HepG2 (cell line): ENCODE data around the gene MAN2A1. TPM values are rescaled to one million over a fixed set of nuclear protein-coding genes. Genes with fewer than 3 reads are reported as not detected.

Experiments used
- ATAC-seq: fragments of 200-7000 bp; cut with Tn5 transposase; 3 replicates; pipeline ENCODE4 v1.9.1; 2020; ENCODE audit warnings: mild to moderate bottlenecking, moderate library complexity
- BruUV-seq: library from RNA; stranded (reverse); fragments of 400-500 nt; replicated peaks from 2 replicates; lab custom pipeline; 2021; lab: Mats Ljungman, UMichigan
- CTCF ChIA-PET: fragments of 300-600 bp; formaldehyde crosslinking; extraction: SDS; loops from one replicate; lab custom pipeline; 2021; ENCODE audit warnings: low total read pairs, inconsistent platforms, low intra/inter-chr PET ratio; lab: Yijun Ruan, JAX
- POLR2A ChIA-PET: fragments of 350-600 bp; sonication (Branson Sonifier 250); formaldehyde crosslinking; loops from one replicate; lab custom pipeline; 2020; ENCODE audit warnings: antibody characterized with exemption, inconsistent platforms; lab: Yijun Ruan, JAX
- DNase-seq: peaks from one replicate; pipeline ENCODE4 v3.0.0-alpha.2; 2015; ENCODE audit warnings: low spot score
- FAIRE-seq: peaks from 3 replicates; lab custom pipeline; 2011; peaks lifted over from hg19 to GRCh38; lab: Jason Lieb, UNC
- H2AFZ ChIP-seq: one replicate; pipeline ENCODE4 v1.6.1; 2011; ENCODE audit warnings: low read length, inconsistent platforms
- H3K27ac ChIP-seq: fragments of 300-600 bp; 3 replicates; pipeline ENCODE4 v1.8.0; 2011; ENCODE audit warnings: mixed run types, mild to moderate bottlenecking, mixed read lengths, low read length, inconsistent platforms; ENCODE audit not compliant: insufficient read depth; ENCODE audit errors: extremely low read length
- H3K27me3 ChIP-seq, 2 experiments: fragments of 200-600 bp in 1 of 2; 2 replicates in 1 of 2; 3 replicates in 1 of 2; pipeline versions ENCODE4 v1.6.0 to v1.8.0; 2011; ENCODE audit warnings: low read length in 2 of 2, mild to moderate bottlenecking in 2 of 2, moderate library complexity in 2 of 2, inconsistent platforms in 1 of 2; ENCODE audit not compliant: insufficient read depth in 2 of 2, control insufficient read depth in 1 of 2
- H3K36me3 ChIP-seq, 2 experiments: fragments of 200-600 bp in 1 of 2; replicated peaks in 1 of 2; 2 replicates in 1 of 2; 3 replicates in 1 of 2; pipeline versions ENCODE4 v1.5.1 to v1.8.0; 2011; ENCODE audit warnings: low read length in 2 of 2, inconsistent platforms in 1 of 2; ENCODE audit not compliant: insufficient read depth in 2 of 2, control insufficient read depth in 1 of 2
- H3K4me1 ChIP-seq: 2 replicates; pipeline ENCODE4 v1.5.1; 2012; ENCODE audit warnings: low read length, inconsistent platforms; ENCODE audit not compliant: insufficient read depth
- H3K4me2 ChIP-seq: 2 replicates; pipeline ENCODE4 v1.6.0; 2011; ENCODE audit warnings: low read depth, low read length, inconsistent platforms
- H3K4me3 ChIP-seq, 3 experiments: fragments of 200-600 bp in 1 of 3; sonication (generic), shearing (Covaris generic) in 1 of 3; replicated peaks in 1 of 3; 2 replicates each; pipeline ENCODE4 v1.5.1; 2011 to 2016; ENCODE audit warnings: low read length in 3 of 3, inconsistent platforms in 2 of 3, low read depth in 2 of 3, mild to moderate bottlenecking in 2 of 3, control low read depth in 1 of 3, mixed read lengths in 1 of 3; ENCODE audit not compliant: insufficient read depth in 1 of 3
- H3K79me2 ChIP-seq: one replicate; pipeline ENCODE4 v1.6.1; 2011; ENCODE audit warnings: low read length, inconsistent platforms; ENCODE audit not compliant: insufficient read depth
- H3K9ac ChIP-seq: 2 replicates; pipeline ENCODE4 v1.6.0; 2011; ENCODE audit warnings: mild to moderate bottlenecking, low read depth, low read length, inconsistent platforms; ENCODE audit not compliant: insufficient read depth
- H3K9me3 ChIP-seq: 2 replicates; pipeline ENCODE4 v1.5.1; 2012; ENCODE audit warnings: mild to moderate bottlenecking, low read length
- H4K20me1 ChIP-seq: 2 replicates; pipeline ENCODE4 v1.6.0; 2011; ENCODE audit warnings: inconsistent platforms, mild to moderate bottlenecking, low read length, moderate library complexity; ENCODE audit not compliant: insufficient read depth
- ADNP ChIP-seq: sonication (generic); formaldehyde crosslinking; IDR thresholded peaks from 2 replicates; pipeline ENCODE4 v1.4.0; 2020; ENCODE audit warnings: missing genetic modification reagents
- ATAD3A ChIP-seq: sonication (generic); formaldehyde crosslinking; IDR thresholded peaks from 2 replicates; pipeline ENCODE4 v1.4.0; 2020; ENCODE audit warnings: missing genetic modification reagents
- GABPA ChIP-seq, 2 experiments: IDR thresholded peaks; 2 replicates each; pipeline ENCODE4 v1.6.1; 2011 to 2016; ENCODE audit warnings: low read depth in 2 of 2, low read length in 1 of 2, missing biosample characterization in 1 of 2, missing genetic modification characterization in 1 of 2
- KLF13 ChIP-seq: sonication (generic); formaldehyde crosslinking; IDR thresholded peaks from 2 replicates; pipeline ENCODE4 v1.4.0; 2020; ENCODE audit warnings: mild to moderate bottlenecking, missing genetic modification reagents
- RAD51 ChIP-seq: fragments of 450-650 bp; IDR thresholded peaks from 2 replicates; pipeline ENCODE4 v1.6.1; 2016; ENCODE audit warnings: borderline replicate concordance
- ZC3H13 ChIP-seq: sonication (generic); formaldehyde crosslinking; IDR thresholded peaks from 2 replicates; pipeline ENCODE4 v1.8.1; 2023; ENCODE audit warnings: mild to moderate bottlenecking, missing genetic modification reagents, moderate library complexity
- ZC3H4 ChIP-seq: sonication (generic); formaldehyde crosslinking; IDR thresholded peaks from 2 replicates; pipeline ENCODE4 v1.4.0; 2020; ENCODE audit warnings: missing genetic modification reagents, borderline replicate concordance
- ZFP36L1 ChIP-seq: sonication (generic); formaldehyde crosslinking; IDR thresholded peaks from 2 replicates; pipeline ENCODE4 v1.8.0; 2022; ENCODE audit warnings: mild to moderate bottlenecking, missing genetic modification reagents, moderate library complexity
- ZNF225 ChIP-seq: sonication (generic); formaldehyde crosslinking; IDR thresholded peaks from 2 replicates; pipeline ENCODE4 v1.4.0; 2020; ENCODE audit warnings: mild to moderate bottlenecking, missing genetic modification reagents
- ZNF788 ChIP-seq: sonication (generic); formaldehyde crosslinking; IDR thresholded peaks from 2 replicates; pipeline ENCODE4 v1.5.0; 2020; ENCODE audit warnings: mild to moderate bottlenecking, missing genetic modification reagents, borderline replicate concordance
- ZNF841 ChIP-seq: sonication (generic); formaldehyde crosslinking; IDR thresholded peaks from 2 replicates; pipeline ENCODE4 v1.8.1; 2023; ENCODE audit warnings: missing genetic modification reagents, borderline replicate concordance
- ZNF878 ChIP-seq: sonication (generic); formaldehyde crosslinking; IDR thresholded peaks from 2 replicates; pipeline ENCODE4 v1.8.1; 2023; ENCODE audit warnings: mild to moderate bottlenecking, missing genetic modification reagents, moderate library complexity
- WGBS: methylation state at CpG from one replicate; pipeline ENCODE4 v1.1.6; 2017; ENCODE audit warnings: low lambda C conversion rate; 5-methylcytosine and 5-hydroxymethylcytosine counted together
- in situ Hi-C: cut with HindIII; loops from 2 replicates; pipeline ENCODE4 v1.10.0; 2017; ENCODE audit warnings: low pct_unique_long_range_greater_than_20kb; ENCODE audit not compliant: extremely low pct_ligation_motif_present
- intact Hi-C: fragments of 100-400 bp; cut with micrococcal nuclease; formaldehyde crosslinking; loops from one replicate; pipeline ENCODE4 v1.10.0; 2022; ENCODE audit not compliant: unreplicated experiment
- polyA plus RNA-seq, 8 experiments: library from polyadenylated mRNA; depleted of rRNA in 3 of 8; stranded (reverse) in 7 of 8; unstranded in 1 of 8; fragments of >200 nt; fragmentation: Illumina TruSeq in 4 of 8; extraction: Trizol in 4 of 8; gene quantifications; 2 replicates each; pipeline versions ENCODE4 v1.2.1 to v1.2.3, GENCODE V29; 2011 to 2016; ENCODE audit warnings: low read depth in 4 of 8, missing spikeins in 1 of 8, mixed read lengths in 1 of 8; ENCODE audit not compliant: insufficient read depth in 1 of 8
- total RNA-seq, 5 experiments: library from RNA; depleted of rRNA; stranded (reverse); fragments of >200 nt; fragmentation: Illumina TruSeq; extraction: Trizol; gene quantifications; 2 replicates each; pipeline ENCODE4 v1.2.3, GENCODE V29; 2016; ENCODE audit warnings: low read depth in 1 of 5
- TF ChIP-seq, protein P1 (sequence below): sonication (generic); formaldehyde crosslinking; IDR thresholded peaks from 2 replicates; pipeline ENCODE4 v1.5.0; 2020; ENCODE audit warnings: missing genetic modification reagents
- TF ChIP-seq, protein P2 (sequence below): sonication (generic); formaldehyde crosslinking; IDR thresholded peaks from 2 replicates; pipeline ENCODE4 v1.8.0; 2022; ENCODE audit warnings: mild to moderate bottlenecking, missing genetic modification reagents, borderline replicate concordance

Gene MAN2A1
- total and polyA plus RNA-seq, 2 of the 13 experiments (the other 11 are each of a cell fraction or from before 2014, with no cell fraction given): 56.2 to 80.5 TPM

DNA sequence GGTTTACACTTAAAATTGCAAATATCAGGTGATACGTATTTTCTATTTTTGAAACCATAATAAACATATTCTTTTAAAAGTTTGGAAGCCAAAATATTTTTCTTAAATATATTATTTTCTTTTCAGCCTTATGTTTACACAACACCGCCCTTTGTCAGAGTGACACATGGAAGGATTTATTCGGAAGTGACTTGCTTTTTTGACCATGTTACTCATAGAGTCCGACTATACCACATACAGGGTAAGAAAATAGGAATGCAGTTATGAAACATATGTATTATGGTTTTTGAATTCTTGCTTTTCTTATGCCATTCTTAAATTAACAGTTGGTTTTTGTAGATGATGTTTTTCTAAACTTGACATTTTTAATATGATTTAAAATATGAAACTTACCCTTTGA lies 133.9 kb downstream of the MAN2A1 start:
- no TSS peak for BruUV-seq
- TF ChIP-seq ZNF878 (CRISPR knock-in tag) (no peak), ZNF788 (CRISPR knock-in tag) (no peak), ZC3H13 (CRISPR knock-in tag) (no peak), ZFP36L1 (no peak), GABPA (IDR thresholded peaks at IDR 0.05; ENCODE audit: low read depth, low read length) (no peak), GABPA (CRISPR knock-in tag; IDR thresholded peaks at IDR 0.05; ENCODE audit: low read depth) (no peak), ATAD3A (CRISPR knock-in tag) (no peak), ZNF841 (CRISPR knock-in tag) (no peak), RAD51 (no peak), ZNF225 (CRISPR knock-in tag) (no peak), KLF13 (CRISPR knock-in tag) (no peak), ADNP (CRISPR knock-in tag) (no peak), ZC3H4 (CRISPR knock-in tag) (no peak)
- TF ChIP-seq, protein P1, sequence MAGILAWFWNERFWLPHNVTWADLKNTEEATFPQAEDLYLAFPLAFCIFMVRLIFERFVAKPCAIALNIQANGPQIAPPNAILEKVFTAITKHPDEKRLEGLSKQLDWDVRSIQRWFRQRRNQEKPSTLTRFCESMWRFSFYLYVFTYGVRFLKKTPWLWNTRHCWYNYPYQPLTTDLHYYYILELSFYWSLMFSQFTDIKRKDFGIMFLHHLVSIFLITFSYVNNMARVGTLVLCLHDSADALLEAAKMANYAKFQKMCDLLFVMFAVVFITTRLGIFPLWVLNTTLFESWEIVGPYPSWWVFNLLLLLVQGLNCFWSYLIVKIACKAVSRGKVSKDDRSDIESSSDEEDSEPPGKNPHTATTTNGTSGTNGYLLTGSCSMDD (CRISPR knock-in tag): no peak
- TF ChIP-seq, protein P2, sequence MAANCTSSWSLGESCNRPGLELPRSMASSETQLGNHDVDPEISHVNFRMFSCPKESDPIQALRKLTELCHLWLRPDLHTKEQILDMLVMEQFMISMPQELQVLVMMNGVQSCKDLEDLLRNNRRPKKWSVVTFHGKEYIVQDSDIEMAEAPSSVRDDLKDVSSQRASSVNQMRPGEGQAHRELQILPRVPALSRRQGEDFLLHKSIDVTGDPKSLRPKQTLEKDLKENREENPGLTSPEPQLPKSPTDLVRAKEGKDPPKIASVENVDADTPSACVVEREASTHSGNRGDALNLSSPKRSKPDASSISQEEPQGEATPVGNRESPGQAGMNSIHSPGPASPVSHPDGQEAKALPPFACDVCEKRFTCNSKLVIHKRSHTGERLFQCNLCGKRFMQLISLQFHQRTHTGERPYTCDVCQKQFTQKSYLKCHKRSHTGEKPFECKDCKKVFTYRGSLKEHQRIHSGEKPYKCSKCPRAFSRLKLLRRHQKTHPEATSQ: no peak
- Histone ChIP-seq H3K9me3 (no peaks in the 10 kb centered on the region), H2AFZ (no peak overlapping the region), H3K4me1 (no peaks in the 10 kb centered on the region), H3K4me2 (no peak overlapping the region), H3K79me2 (no peaks in the 10 kb centered on the region), H3K36me3 (peaks cover 8 to 33% of the 10 kb centered on the region in 2 experiments), H3K9ac (no peak overlapping the region), H3K27me3 (no peaks in the 10 kb centered on the region), H4K20me1 (no peaks in the 10 kb centered on the region), H3K4me3 (no peak overlapping the region), H3K27ac (no peak overlapping the region)
- in situ Hi-C loops: no loop called here
- DNase-seq: no peak
- ATAC-seq: no peak
- intact Hi-C loops: no loop called here
- 97% methylated on average over 4 of the region's 4 CpGs for WGBS
- ChIA-PET CTCF (no interaction called here), POLR2A (no interaction called here)
- FAIRE-seq: no peak
